IPS-11a (cell line): ENCODE data around the gene NIF3L1.

Experiments used
- H3K4me3 ChIP-seq: one replicate; pipeline ENCODE4 v1.5.1; 2013; ENCODE audit warnings: low read depth, low read length, control low read depth

NIF3L1 gene

GRCh38 chr2:200888704-200889625, at the start of gene NIF3L1, which contains the start of gene PPIL3:
Gene NIF3L1 (plus strand): TSS chr2:200889371. CDS start chr2:200891944, 2,573 bp downstream.
Gene PPIL3 (minus strand): TSS chr2:200889077. CDS start chr2:200887615, 1,462 bp downstream.
- H3K4me3 ChIP-seq = peak within 1 kb of the TSS; percentile 99

DNA sequence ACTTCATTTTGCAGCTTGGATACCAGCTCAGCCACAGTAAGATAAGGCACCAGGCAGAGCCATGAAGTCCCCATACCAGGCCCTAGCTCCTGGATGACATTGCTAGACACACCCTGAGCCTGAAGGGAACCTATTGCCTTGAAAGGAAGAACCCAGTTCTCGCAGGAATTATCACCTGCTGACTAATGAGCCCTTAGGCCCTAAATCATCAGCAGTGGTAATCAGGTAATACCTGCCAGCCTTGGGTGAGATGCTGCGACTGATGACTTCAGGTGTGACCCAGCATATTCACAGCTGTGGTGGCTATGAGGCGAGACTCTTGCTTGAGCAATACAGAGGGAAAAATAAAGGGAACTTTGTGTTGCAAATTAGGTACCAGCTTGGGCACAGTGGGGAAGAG, 49.7 kb upstream of the NIF3L1 start:
- no peak overlapping the region for H3K4me3 ChIP-seq

GRCh38 chr2:200843993-200844948, 44.9 kb upstream of the NIF3L1 start:
- no peak overlapping the region for H3K4me3 ChIP-seq

DNA sequence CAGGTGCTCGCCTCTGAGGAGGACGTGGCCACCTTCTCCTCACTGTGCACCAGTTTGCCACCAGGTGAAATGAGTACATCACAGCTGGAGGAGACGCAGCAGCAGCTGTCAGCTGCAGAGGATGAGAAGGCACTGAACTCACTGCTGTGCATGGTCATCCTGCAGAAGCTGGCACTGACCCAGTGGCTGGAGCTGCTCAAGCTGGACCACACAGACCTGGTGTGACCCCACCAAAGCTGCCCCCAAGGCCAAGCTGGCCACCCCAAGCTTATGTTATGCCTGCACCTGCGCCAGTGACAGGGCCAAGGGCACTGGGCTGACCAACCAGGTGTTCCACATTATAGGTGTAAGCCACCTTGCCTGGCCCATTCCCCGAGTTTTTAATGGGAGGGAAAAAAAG, 44.0 kb upstream of the NIF3L1 start:
- H3K4me3 ChIP-seq = no peak overlapping the region

- no peak overlapping the region for H3K4me3 ChIP-seq
These were observed 43.4 kb upstream of the NIF3L1 start for GRCh38 chr2:200845669-200846325.

DNA sequence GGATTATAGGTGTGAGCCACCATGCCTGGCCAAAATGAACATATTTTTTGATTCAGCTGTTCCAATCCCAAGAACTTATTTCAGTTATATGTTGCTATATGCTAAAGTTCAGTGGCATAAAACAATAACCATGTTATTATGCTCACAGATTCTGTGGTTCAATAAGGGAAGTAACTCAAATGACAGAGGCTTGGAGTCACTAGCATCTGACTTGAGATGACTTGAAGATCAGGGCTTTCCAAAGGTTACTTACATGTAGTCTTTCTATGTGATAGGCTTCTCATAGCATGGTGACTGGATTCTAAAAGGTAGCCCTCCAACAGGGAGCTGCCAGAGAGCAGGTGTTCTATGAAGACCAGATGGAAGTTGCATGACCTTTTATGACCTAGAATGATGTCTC, 41.9 kb upstream of the NIF3L1 start:
- no peak overlapping the region for H3K4me3 ChIP-seq

DNA sequence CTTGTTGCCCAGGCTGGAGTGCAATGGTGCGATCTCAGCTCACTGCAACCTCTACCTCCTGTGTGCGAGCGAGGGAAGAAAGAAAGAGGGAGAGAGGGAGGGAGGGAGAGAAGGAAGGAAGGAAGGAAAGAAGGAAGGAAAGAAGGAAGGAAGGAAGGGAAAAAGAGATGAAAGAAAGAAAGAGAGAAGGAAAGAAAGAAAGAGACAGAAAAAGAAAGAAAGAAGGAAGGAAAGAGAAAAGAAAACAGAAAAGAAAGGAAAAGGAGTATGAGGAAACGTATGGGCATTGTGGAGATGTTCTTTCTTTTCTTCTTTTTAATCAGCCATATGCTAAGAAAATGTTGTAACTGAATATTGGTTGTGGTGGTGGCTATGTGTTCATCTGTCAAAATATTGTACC, 41.2 kb upstream of the NIF3L1 start:
- no peak overlapping the region for H3K4me3 ChIP-seq

GRCh38 chr2:200850512-200851256, 38.5 kb upstream of the NIF3L1 start:
- H3K4me3 ChIP-seq = no peak overlapping the region

DNA sequence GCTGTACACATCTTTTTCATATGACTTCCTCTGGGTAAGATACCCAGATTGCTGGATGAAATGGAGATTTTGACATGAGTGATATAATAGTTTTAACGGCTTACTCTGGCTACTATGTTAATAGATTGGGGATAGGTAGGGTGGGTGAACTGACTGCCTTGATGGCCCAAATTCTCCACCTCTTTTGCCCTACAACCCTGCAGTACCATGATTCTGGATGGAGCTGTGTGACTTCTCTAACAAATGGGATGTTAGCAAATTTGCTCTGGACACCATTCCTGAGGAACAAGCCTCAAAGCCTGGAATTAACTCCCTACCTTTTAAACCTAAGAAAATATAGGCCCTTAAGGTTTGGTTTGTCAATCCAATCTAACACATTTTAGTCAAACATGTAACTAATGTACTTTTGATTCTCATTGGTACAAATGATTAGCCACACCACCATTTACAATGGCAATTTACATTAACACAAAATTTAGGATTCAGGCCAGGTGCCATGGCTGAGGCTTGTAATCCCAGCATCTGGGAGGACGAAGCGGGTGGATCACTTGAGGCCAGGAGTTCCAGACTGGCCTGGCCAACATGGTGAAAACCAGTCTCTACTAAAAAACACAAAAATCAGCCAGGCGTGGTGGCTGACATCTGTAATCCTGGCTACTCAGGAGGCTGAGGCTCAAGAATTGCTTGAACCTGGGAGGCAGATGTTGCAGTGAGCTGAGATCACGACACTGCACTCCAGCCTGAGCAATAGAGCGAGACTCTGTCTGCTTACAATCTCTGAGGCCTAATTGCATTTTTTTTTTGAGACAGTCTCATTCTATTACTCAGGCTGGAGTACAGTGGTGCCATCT, 37.5 kb upstream of the NIF3L1 start:
- no peak overlapping the region for H3K4me3 ChIP-seq

GRCh38 chr2:200852605-200853004, 36.6 kb upstream of the NIF3L1 start:
- H3K4me3 ChIP-seq = no peak overlapping the region

DNA sequence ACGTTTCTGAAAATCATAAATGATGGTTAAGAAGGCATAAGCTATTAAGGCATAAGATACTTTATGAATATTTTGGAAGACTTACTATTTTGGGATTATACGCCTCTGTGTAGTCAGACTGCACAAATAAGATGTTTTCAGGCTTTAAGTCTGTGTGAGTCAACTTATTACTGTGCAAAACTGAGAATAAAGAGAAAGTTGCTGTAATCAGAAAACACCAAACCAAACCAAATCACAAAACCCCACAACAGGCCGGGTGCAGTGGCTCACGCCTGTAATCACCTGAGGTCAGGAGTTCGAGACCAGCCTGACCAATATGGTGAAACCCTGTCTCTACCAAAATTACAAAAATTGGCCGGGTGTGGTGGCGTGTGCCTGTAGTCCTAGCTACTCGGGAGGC, 32.4 kb upstream of the NIF3L1 start:
- H3K4me3 ChIP-seq = no peak overlapping the region

DNA sequence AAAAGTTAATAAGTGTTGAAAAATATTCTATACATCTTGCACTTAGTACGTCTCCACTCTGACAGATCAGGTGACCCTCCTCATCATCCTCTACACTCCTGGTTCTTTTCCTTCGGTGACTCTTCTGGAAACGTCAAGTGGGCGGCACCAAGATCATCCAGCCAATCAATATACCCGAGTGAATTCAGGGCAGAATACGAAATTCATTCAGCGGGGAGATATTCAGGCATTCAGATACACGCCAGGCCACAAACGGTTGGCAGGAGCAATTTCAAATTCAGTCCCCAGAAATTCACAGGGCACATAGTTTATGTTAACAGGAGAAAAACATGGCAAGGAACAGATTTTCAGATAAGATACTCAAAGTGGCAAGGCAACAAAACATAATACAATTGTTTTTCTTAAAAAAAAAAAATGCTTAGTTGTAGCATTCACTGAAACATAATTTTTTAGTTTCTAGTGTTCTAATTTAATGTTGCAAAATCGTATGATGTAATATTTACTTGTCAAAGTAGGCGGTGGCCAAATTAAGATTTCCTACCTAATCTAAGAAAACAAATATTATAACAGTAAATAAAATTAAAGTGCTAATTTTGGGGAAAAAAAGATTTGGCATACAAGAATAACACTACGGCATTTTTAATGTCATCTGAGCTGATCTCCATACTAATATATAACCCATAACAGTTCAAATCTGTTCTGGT, 28.9 kb upstream of the NIF3L1 start:
- no peak overlapping the region for H3K4me3 ChIP-seq

GRCh38 chr2:200861617-200862155, 27.5 kb upstream of the NIF3L1 start:
- no peak overlapping the region for H3K4me3 ChIP-seq

- H3K4me3 ChIP-seq = peak overlapping the region; percentile 100
These were observed 26.6 kb upstream of the NIF3L1 start for GRCh38 chr2:200862532-200863000.

GRCh38 chr2:200863782-200864175, 25.4 kb upstream of the NIF3L1 start:
- peak overlapping the region; percentile 100 for H3K4me3 ChIP-seq

GRCh38 chr2:200864176-200865034, 24.8 kb upstream of the NIF3L1 start, which contains the start of gene CLK1:
Gene CLK1 (minus strand): TSS chr2:200864658. CDS start chr2:200861862, 2,796 bp downstream.
- H3K4me3 ChIP-seq = peak within 1 kb of the TSS; percentile 100

- no peak overlapping the region for H3K4me3 ChIP-seq
These were observed 20.2 kb upstream of the NIF3L1 start for GRCh38 chr2:200869014-200869413.
